Astrocyte (in vitro differentiated cells and primary cell): Measurements from ENCODE around the gene PMS2. TPM values are rescaled to one million over a fixed set of nuclear protein-coding genes. Genes with fewer than 3 reads are reported as not detected.
"Not testable (repeated sequence)": the region's sequence is repeated elsewhere in the genome, so short reads cannot be mapped to it uniquely, and the experiment has no call there.

Source experiments
- DNase-seq: peaks from one replicate; pipeline ENCODE4 v3.0.0-alpha.2; 2010; ENCODE audit warnings: low read depth
- FAIRE-seq: peaks from 2 replicates; lab custom pipeline; 2011; peaks lifted over from hg19 to GRCh38; lab: Jason Lieb, UNC
- H2AFZ ChIP-seq: 2 replicates; pipeline ENCODE4 v1.6.0; 2012; ENCODE audit warnings: low read depth, low read length, inconsistent platforms
- H3K27ac ChIP-seq: 2 replicates; pipeline ENCODE4 v1.5.1; 2011; ENCODE audit warnings: low read depth, low read length, inconsistent platforms
- H3K27me3 ChIP-seq: 2 replicates; pipeline ENCODE4 v1.6.0; 2011; ENCODE audit warnings: low read length, inconsistent platforms; ENCODE audit not compliant: insufficient read depth
- H3K36me3 ChIP-seq: 2 replicates; pipeline ENCODE4 v1.5.1; 2011; ENCODE audit warnings: low read length, inconsistent platforms; ENCODE audit not compliant: insufficient read depth
- H3K4me1 ChIP-seq: 2 replicates; pipeline ENCODE4 v1.5.1; 2011; ENCODE audit warnings: low read length, inconsistent platforms; ENCODE audit not compliant: insufficient read depth
- H3K4me2 ChIP-seq: 2 replicates; pipeline ENCODE4 v1.6.0; 2012; ENCODE audit warnings: low read length, inconsistent platforms
- H3K4me3 ChIP-seq: 2 replicates; pipeline ENCODE4 v1.5.1; 2011; ENCODE audit warnings: low read depth, mild to moderate bottlenecking, low read length, inconsistent platforms; ENCODE audit not compliant: insufficient read depth
- H3K79me2 ChIP-seq: 2 replicates; pipeline ENCODE4 v1.6.0; 2012; ENCODE audit warnings: mild to moderate bottlenecking, low read length, inconsistent platforms; ENCODE audit not compliant: insufficient read depth
- H3K9ac ChIP-seq: 2 replicates; pipeline ENCODE4 v1.6.0; 2012; ENCODE audit warnings: mild to moderate bottlenecking, low read length, inconsistent platforms
- H3K9me3 ChIP-seq: 2 replicates; pipeline ENCODE4 v1.5.1; 2012; ENCODE audit warnings: low read depth, mild to moderate bottlenecking, low read length, inconsistent platforms; ENCODE audit not compliant: insufficient read depth
- H4K20me1 ChIP-seq: 2 replicates; pipeline ENCODE4 v1.6.0; 2012; ENCODE audit warnings: low read length, inconsistent platforms; ENCODE audit not compliant: insufficient read depth
- H3K27ac Mint-ChIP-seq: one replicate; pipeline ENCODE4 v1.8.0; 2021; ENCODE audit warnings: mild to moderate bottlenecking, mixed read lengths; ENCODE audit not compliant: unreplicated experiment
- H3K27me3 Mint-ChIP-seq: one replicate; pipeline ENCODE4 v1.8.0; 2021; ENCODE audit warnings: low read depth, mixed read lengths; ENCODE audit not compliant: unreplicated experiment
- H3K36me3 Mint-ChIP-seq: one replicate; pipeline ENCODE4 v1.8.0; 2021; ENCODE audit warnings: low read depth, mixed read lengths; ENCODE audit not compliant: unreplicated experiment
- H3K4me1 Mint-ChIP-seq: one replicate; pipeline ENCODE4 v1.8.0; 2021; ENCODE audit warnings: low read depth, mixed read lengths; ENCODE audit not compliant: unreplicated experiment
- H3K4me3 Mint-ChIP-seq: one replicate; pipeline ENCODE4 v1.8.0; 2021; ENCODE audit warnings: mild to moderate bottlenecking, moderate library complexity, mixed read lengths; ENCODE audit not compliant: unreplicated experiment
- H3K9me3 Mint-ChIP-seq: one replicate; pipeline ENCODE4 v1.8.0; 2021; ENCODE audit warnings: mild to moderate bottlenecking, mixed read lengths; ENCODE audit not compliant: unreplicated experiment
- CTCF ChIP-seq: IDR thresholded peaks from 2 replicates; pipeline ENCODE4 v1.5.1; 2011; ENCODE audit warnings: low read depth, mild to moderate bottlenecking, inconsistent platforms, low read length, moderate library complexity; ENCODE audit not compliant: insufficient read depth
- EZH2 ChIP-seq: IDR thresholded peaks from 2 replicates; pipeline ENCODE4 v1.6.1; 2012; ENCODE audit warnings: mild to moderate bottlenecking, low read length, inconsistent platforms; ENCODE audit not compliant: insufficient read depth
- total RNA-seq: library from RNA; stranded (reverse); gene quantifications from 2 replicates; pipeline ENCODE4 v1.2.1, GENCODE V29; 2021

The PMS2 gene
- total RNA-seq, 1 donor from 2014 or later = 15.3 TPM

GRCh38 chr7:6011541-6011940, 2.7 kb upstream of the PMS2 start:
- Histone ChIP-seq H3K4me3 (no peak overlapping the region), H3K4me1 (peaks cover 9% of the 10 kb centered on the region), H4K20me1 (no peaks in the 10 kb centered on the region), H3K27me3 (no peaks in the 10 kb centered on the region), H3K4me2 (no peak overlapping the region), H3K9me3 (no peaks in the 10 kb centered on the region), H3K9ac (no peak overlapping the region), H2AFZ (no peak overlapping the region), H3K27ac (no peak overlapping the region), H3K79me2 (peaks cover 65% of the 10 kb centered on the region), H3K36me3 (peaks cover 5% of the 10 kb centered on the region)
- DNase-seq (no peak), FAIRE-seq (no peak)
- H3K4me1 Mint-ChIP-seq = peaks cover 34% of the 10 kb centered on the region
- H3K36me3 Mint-ChIP-seq = peaks cover 4% of the 10 kb centered on the region
- peak overlapping the region; percentile 27 for H3K4me3 Mint-ChIP-seq
- peak overlapping the region; percentile 34 for H3K27ac Mint-ChIP-seq
- H3K27me3 Mint-ChIP-seq = no peaks in the 10 kb centered on the region
- H3K9me3 Mint-ChIP-seq = no peaks in the 10 kb centered on the region
- no peak for TF ChIP-seq CTCF
- no peak for TF ChIP-seq EZH2

GRCh38 chr7:6010370-6010769, 1.5 kb upstream of the PMS2 start:
- H3K4me1 Mint-ChIP-seq = peaks cover 24% of the 10 kb centered on the region
- not testable (repeated sequence) for H3K27me3 Mint-ChIP-seq, H3K9me3 ChIP-seq, H3K9ac ChIP-seq, H2AFZ ChIP-seq, H3K9me3 Mint-ChIP-seq, H3K36me3 ChIP-seq, H3K27ac ChIP-seq, FAIRE-seq, H4K20me1 ChIP-seq, H3K4me1 ChIP-seq, DNase-seq, H3K27me3 ChIP-seq, H3K36me3 Mint-ChIP-seq
- Histone ChIP-seq H3K79me2 (peaks cover 65% of the 10 kb centered on the region), H3K4me2 (peak overlapping the region; percentile 96), H3K4me3 (peak overlapping the region; percentile 85)
- peak overlapping the region; percentile 89 for H3K27ac Mint-ChIP-seq
- H3K4me3 Mint-ChIP-seq = peak overlapping the region; percentile 89

DNA sequence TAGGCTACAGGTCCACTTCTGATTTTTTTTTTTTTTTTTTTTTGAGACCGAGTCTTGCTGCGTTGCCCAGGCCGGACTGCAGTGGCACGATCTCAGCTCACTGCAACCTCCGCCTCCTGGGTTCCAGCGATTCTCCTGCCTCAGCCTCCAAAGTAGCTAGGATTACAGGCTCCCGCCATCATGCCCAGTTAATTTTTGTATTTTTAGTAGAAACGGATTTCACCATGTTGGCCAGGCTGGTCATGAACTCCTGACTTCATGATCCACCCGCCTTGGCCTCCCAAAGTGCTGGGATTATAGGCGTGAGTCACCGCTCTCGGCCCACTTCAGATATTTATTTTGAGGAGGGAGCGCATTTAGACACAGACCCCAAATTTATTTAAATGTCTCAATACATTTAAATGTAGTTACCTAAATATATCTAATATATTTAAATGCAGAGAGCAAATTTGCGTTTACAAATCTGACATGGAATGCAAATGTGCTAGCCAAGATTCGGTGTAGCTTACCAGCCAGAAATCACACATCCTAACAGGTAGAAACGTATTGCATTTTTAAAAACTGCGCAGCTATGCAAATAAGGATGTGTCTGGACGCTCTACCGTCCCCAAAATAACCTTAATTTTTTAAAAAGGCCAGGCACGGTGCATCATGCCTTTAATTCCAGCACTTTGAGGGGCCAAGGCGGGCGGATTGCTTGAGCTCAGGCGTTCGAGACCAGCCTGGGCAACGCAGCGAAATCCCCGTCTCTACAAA, 836 bp downstream of the PMS2 start:
- peak overlapping the region; percentile 89 for H3K27ac ChIP-seq
- H4K20me1 ChIP-seq, H3K27me3 ChIP-seq, H3K27me3 Mint-ChIP-seq, FAIRE-seq, H3K4me1 ChIP-seq, H3K9me3 ChIP-seq, DNase-seq, H3K36me3 ChIP-seq, H3K36me3 Mint-ChIP-seq, H3K27ac Mint-ChIP-seq, H3K9me3 Mint-ChIP-seq: not testable (repeated sequence)
- Mint-ChIP-seq H3K4me1 (peaks cover 24% of the 10 kb centered on the region), H3K4me3 (peak overlapping the region; percentile 89)
- H3K9ac ChIP-seq = peak overlapping the region; percentile 95
- peaks cover 54% of the 10 kb centered on the region for H3K79me2 ChIP-seq
- peak overlapping the region; percentile 85 for H3K4me3 ChIP-seq
- H2AFZ ChIP-seq = peak overlapping the region; percentile 97
- peak overlapping the region; percentile 96 for H3K4me2 ChIP-seq
